ENCODE measurements around the gene FMN2. TPM values are rescaled to one million over a fixed set of nuclear protein-coding genes. Genes with fewer than 3 reads are reported as not detected.
"Not testable (repeated sequence)": the region's sequence is repeated elsewhere in the genome, so short reads cannot be mapped to it uniquely, and the experiment has no call there.

Gene FMN2
- polyA plus RNA-seq, 1 donor = 0.52 TPM

- no peak for DNase-seq (ENCODE audit: low read depth)
These were observed 271.1 kb downstream of the FMN2 start for GRCh38 chr1:240362826-240363225.

GRCh38 chr1:240363315-240363714 lies 271.6 kb downstream of the FMN2 start:
- no peak for DNase-seq (ENCODE audit: low read depth)

- no peak for DNase-seq (ENCODE audit: low read depth)
These were observed 272.2 kb downstream of the FMN2 start for GRCh38 chr1:240363914-240364313.

DNA sequence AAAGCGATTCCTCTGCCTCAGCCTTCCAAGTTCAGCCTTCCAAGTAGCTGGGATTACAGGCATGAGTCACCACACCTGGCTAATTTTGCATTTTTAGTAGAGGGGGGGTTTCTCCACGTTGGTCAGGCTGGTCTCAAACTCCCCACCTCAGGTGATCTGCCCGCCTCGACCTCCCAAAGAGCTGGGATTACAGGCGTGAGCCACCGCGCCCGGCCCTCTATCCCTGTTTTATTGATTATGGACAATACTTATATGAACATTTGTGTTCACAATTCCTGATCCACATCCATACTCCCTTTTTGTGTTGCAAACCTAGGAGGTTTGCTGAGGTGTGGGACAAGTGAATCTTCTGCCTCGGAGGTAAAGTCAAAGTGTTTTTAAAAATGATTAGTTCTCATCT lies 275.0 kb downstream of the FMN2 start:
- no peak for DNase-seq (ENCODE audit: low read depth)

DNA sequence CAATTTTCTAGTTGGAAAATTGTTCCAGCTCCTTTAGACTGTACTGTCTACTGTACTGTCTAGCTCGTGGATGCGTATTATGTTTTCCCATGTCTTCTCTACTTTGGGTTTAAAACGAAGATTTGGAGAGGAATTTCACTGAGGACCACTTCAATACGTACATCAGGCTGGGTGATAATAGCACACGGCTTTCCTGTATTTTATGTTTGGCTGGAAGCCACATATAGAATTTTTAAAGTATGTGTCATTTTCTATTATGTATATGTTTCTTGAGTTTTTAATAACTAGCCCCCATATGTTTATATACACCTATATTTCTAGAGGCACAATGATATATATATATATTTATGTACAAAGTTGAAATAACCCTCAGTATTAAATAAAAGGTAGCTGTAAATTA lies 293.9 kb downstream of the FMN2 start:
- no peak for DNase-seq (ENCODE audit: low read depth)

- DNase-seq (ENCODE audit: low read depth) = no peak
These were observed 294.6 kb downstream of the FMN2 start for GRCh38 chr1:240385985-240386978.

- no peak for DNase-seq (ENCODE audit: low read depth)
These were observed 295.4 kb downstream of the FMN2 start for GRCh38 chr1:240387051-240387450.

- DNase-seq (ENCODE audit: low read depth) = no peak
These were observed 300.1 kb downstream of the FMN2 start for GRCh38 chr1:240391660-240392260.

GRCh38 chr1:240394353-240394752 lies 302.7 kb downstream of the FMN2 start:
- DNase-seq (ENCODE audit: low read depth) = no peak

- DNase-seq (ENCODE audit: low read depth) = no peak
These were observed 303.7 kb downstream of the FMN2 start for GRCh38 chr1:240395336-240395735.

- DNase-seq (ENCODE audit: low read depth) = no peak
These were observed 307.7 kb downstream of the FMN2 start for GRCh38 chr1:240399381-240399780.

GRCh38 chr1:240401731-240402130 lies 310.0 kb downstream of the FMN2 start:
- no peak for DNase-seq (ENCODE audit: low read depth)

DNA sequence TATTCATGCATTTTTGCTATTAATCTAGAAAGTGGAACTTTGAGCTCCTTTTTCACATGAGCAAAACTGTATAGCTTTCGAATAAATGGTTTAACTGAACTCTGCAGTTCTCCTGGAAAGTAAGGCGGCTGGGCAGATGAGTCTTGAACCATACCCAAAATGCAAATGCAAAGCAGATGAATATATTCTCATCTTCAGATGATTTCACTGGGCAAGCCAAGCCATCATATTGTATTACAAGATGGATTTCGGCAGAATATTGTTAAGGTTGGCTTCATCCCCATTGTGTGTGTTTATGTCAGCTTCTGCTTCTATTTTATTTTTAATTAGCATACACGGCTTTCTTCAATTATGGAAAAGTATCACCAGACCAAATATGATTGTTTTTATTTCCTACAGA lies 310.6 kb downstream of the FMN2 start:
- DNase-seq (ENCODE audit: low read depth) = peak; percentile 58

- no peak for DNase-seq (ENCODE audit: low read depth)
These were observed 312.6 kb downstream of the FMN2 start for GRCh38 chr1:240404286-240404685.

- no peak for DNase-seq (ENCODE audit: low read depth)
These were observed 314.1 kb downstream of the FMN2 start for GRCh38 chr1:240405751-240406150.

DNA sequence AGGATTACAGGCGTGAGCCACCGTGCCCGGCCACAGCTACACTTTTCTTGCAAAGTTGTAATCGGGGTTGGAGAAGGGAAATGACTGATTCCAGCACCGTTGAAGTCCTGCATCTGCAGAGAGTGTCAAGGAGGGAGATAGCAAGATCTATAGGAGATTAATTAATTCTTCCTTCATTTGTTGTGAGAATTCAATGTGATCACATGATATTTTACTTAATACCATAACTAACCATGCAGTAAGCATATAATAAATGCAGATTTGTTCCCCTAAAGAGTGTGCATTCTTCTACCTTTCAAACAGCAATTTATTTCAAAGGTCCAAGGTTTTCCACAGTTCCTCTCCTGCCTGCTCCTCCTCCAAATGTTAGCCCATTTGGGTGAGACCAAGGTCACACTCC lies 315.7 kb downstream of the FMN2 start:
- DNase-seq (ENCODE audit: low read depth) = no peak

GRCh38 chr1:240409615-240410014 lies 317.9 kb downstream of the FMN2 start:
- no peak for DNase-seq (ENCODE audit: low read depth)

GRCh38 chr1:240413732-240414131 lies 322.0 kb downstream of the FMN2 start:
- DNase-seq (ENCODE audit: low read depth) = no peak

DNA sequence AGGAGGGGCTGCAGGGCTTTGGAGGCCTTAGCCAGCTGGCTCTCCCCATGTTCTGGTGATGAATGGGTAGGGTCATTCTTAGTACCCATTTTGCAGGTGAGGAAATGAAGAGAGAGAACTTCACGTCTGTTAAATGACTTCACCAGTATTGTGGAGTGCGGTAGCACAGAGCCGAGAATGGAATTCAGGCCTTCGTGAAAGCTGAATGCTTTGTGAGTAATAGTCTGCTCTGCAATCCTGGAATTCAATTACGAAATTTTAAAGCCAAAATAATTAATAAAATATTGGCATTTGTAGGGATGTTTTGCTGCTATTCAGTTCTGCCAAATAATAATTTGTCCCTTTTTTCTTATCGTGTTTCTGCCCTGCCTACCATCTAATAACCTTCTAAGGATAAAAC lies 322.6 kb downstream of the FMN2 start:
- DNase-seq (ENCODE audit: low read depth) = no peak

GRCh38 chr1:240415011-240415410 lies 323.3 kb downstream of the FMN2 start:
- not testable (repeated sequence) for DNase-seq (ENCODE audit: low read depth)

- no peak for DNase-seq (ENCODE audit: low read depth)
These were observed 323.8 kb downstream of the FMN2 start for GRCh38 chr1:240415532-240415931.

DNA sequence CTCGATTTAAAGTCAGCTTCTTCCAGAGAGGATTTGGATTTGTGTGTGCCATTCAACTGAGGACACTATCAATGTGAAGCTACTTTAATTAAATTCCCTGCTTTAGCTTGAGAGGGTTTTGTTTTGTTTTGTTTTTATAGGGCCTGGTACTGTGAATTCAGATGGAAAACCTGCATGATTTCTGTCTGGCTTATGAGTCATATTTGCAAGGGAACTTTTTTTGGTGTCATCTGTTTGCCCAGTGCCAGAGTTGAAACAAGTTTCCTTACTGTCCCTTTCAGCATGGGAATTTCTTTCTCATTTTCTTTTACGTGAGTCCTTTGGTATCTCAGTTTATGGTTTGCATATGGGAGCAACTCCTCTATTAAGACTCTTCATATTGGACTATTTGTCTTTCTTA lies 325.6 kb downstream of the FMN2 start:
- DNase-seq (ENCODE audit: low read depth) = no peak

DNA sequence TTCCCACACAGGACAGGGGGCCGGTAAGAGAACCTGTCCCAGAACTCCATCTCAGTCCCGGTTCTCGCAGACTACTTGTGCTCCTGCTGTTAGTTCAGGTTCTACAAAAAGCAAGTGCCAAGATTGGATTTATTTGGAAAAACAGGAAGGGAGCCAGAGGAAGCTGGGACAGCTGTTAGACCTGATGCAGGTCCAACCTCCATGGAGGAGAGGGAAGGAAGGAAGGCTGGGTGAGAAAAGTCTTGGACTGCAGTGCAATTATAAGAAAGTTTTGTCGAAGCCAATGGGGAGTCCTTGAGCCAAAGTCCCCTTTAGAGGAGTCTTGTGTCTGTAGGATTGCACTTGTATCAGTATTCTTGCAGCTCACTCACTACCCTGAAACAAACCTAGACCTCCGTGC lies 329.1 kb downstream of the FMN2 start:
- no peak for DNase-seq (ENCODE audit: low read depth)

Measured in forelimb muscle (tissue), 1 donor.